ENCODE measurements around the gene GFOD1. TPM values are rescaled to one million over a fixed set of nuclear protein-coding genes. Genes with fewer than 3 reads are reported as not detected.

Gene GFOD1
- total RNA-seq, result 17.4 TPM

GRCh38 chr6:13487122-13488014, at the start of gene GFOD1:
GFOD1 (minus strand) TSS chr6:13487600; CDS start chr6:13486890, 710 bp downstream.
- DNase-seq (ENCODE audit: low spot score), result peak; percentile 89

GRCh38 chr6:13536796-13537526, 49.6 kb upstream of the GFOD1 start:
- no peak for DNase-seq (ENCODE audit: low spot score)

GRCh38 chr6:13535306-13535705, 47.9 kb upstream of the GFOD1 start:
- DNase-seq (ENCODE audit: low spot score), result no peak

- DNase-seq (ENCODE audit: low spot score), result no peak
These were observed 47.1 kb upstream of the GFOD1 start for GRCh38 chr6:13534536-13534935.

- DNase-seq (ENCODE audit: low spot score), result no peak
These were observed 44.6 kb upstream of the GFOD1 start for GRCh38 chr6:13531956-13532355.

- DNase-seq (ENCODE audit: low spot score), result no peak
These were observed 41.5 kb upstream of the GFOD1 start for GRCh38 chr6:13528777-13529343.

- no peak for DNase-seq (ENCODE audit: low spot score)
These were observed 40.8 kb upstream of the GFOD1 start for GRCh38 chr6:13528232-13528631.

GRCh38 chr6:13527671-13528056, 40.3 kb upstream of the GFOD1 start:
- no peak for DNase-seq (ENCODE audit: low spot score)

- DNase-seq (ENCODE audit: low spot score), result no peak
These were observed 39.6 kb upstream of the GFOD1 start for GRCh38 chr6:13526727-13527670.

GRCh38 chr6:13526357-13526726, 38.9 kb upstream of the GFOD1 start:
- no peak for DNase-seq (ENCODE audit: low spot score)

GRCh38 chr6:13524801-13525508, 37.6 kb upstream of the GFOD1 start:
- DNase-seq (ENCODE audit: low spot score), result no peak

GRCh38 chr6:13523826-13524622, 36.6 kb upstream of the GFOD1 start:
- no peak for DNase-seq (ENCODE audit: low spot score)

GRCh38 chr6:13522656-13523055, 35.3 kb upstream of the GFOD1 start:
- no peak for DNase-seq (ENCODE audit: low spot score)

GRCh38 chr6:13519839-13520238, 32.4 kb upstream of the GFOD1 start:
- DNase-seq (ENCODE audit: low spot score), result no peak

GRCh38 chr6:13517116-13517515, 29.7 kb upstream of the GFOD1 start:
- DNase-seq (ENCODE audit: low spot score), result no peak

- no peak for DNase-seq (ENCODE audit: low spot score)
These were observed 28.5 kb upstream of the GFOD1 start for GRCh38 chr6:13515912-13516311.

- DNase-seq (ENCODE audit: low spot score), result no peak
These were observed 26.5 kb upstream of the GFOD1 start for GRCh38 chr6:13513626-13514502.

GRCh38 chr6:13512900-13513299, 25.5 kb upstream of the GFOD1 start:
- DNase-seq (ENCODE audit: low spot score), result no peak
